ENCODE data around the gene NR2F2.

Gene NR2F2

DNA sequence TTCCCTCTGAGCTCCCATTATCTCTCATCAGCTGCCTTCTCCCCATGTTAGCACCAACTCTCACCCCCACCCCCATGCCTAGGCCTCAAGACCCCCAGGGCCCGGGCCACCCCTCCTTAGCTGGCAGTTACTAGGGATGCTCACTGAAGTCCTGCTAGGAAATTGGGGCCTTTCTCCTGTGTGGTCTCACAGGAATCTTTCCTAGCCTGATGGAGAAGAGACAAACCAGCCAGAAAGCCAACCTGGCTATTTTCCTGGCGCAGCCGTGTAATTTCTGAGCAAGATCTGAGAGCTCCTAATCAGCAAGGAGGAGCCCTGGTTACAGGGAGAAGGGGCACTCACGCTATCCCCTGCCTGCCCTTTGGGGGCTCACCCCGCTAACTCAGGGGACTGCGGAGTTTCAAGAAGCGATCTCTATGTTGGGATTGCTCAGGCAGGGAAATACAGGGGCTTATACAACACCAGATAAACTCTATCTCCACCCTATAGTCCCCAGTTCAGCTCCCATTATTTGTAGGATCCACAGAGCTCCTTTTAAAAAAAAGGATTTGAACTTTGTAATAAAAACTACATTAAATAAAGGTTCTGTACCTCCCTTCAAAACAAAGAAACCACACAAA, 25.2 kb downstream of the NR2F2 start:
- no peak for DNase-seq

DNA sequence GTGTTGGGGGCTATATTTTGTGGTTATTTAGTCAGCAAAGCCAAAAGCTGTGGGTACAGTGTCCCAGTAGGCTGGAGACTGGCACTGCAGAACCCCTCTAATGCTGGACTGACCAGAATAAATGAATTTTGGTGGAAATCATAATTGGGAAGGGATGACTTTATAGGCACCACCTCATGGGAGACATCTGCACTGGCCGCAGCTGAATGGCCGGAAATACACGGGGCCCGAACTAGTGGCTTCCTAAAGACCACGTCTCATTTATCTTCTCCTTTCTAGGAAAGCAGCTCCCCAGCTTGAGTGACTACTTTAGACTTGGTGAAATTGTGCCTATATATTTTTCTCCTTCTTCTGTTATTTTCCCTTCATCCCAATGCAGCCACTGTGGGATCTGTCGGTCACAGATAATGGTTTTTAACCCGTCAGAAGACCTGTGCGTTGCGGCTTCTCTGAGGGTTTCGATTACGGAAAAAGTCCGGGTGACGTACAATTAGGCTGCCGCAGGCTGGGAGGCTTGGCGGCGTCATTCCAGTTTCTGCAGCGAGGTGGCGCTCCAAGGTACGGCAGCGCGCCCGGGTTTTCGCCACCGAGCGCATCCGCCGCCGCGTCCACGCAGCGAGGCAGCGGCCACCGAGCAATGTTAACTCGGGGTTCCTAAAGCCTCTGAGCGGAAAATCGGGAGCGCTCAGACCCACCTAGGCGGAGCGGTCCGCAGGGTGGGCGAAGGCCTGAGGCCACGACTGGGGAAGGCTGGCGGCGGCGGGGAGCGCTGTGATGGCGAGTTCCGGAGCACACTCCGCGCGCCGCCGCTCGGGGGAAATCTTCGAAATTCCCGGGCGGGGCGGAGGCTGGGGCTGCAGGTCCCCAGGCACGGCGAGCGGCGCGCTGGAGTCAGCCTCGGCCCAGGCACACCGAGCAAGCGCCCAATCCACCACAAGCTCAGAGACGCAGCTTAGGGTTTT, 26.3 kb downstream of the NR2F2 start:
- DNase-seq, result no peak

DNA sequence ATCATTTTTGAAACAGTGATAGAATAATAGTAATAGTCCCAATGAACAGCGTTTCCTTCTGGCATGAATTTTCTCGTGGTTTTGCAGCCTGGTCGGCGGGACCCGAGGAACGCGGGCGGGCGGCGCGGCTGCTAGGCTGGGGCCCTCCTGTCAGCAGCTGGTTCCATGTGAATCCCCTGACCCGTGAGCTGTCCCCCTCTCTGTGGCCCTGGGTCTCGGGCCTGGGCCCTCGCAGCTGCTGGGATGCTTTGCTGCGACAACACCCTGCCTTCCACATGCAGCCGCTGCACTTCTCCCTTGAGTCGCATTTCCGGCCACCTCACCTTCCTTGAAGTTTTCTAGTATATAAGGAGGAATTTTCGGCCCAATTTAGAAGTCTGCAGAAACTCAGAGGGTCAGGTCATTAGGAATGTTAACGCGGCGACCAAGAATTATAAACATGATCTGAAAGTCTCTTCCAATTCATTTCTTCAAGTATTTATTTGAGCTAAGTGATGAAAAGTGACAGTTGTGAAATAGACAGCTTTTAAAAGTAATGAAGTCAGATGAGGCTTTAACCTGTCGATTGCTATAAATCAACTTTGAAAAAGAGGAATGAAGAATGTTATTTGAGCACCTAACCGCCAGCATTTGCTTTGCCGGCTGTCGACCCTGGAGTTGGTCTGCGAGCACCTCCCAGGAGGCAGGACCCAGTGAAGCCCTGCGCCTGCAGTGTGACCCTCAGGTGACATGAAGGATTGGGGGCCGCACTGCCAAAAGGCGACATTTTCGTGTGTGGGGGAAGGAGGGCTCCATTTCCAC, 27.7 kb downstream of the NR2F2 start:
- DNase-seq, result no peak

GRCh38 chr15:96358821-96359615, 28.5 kb downstream of the NR2F2 start:
- no peak for DNase-seq

DNA sequence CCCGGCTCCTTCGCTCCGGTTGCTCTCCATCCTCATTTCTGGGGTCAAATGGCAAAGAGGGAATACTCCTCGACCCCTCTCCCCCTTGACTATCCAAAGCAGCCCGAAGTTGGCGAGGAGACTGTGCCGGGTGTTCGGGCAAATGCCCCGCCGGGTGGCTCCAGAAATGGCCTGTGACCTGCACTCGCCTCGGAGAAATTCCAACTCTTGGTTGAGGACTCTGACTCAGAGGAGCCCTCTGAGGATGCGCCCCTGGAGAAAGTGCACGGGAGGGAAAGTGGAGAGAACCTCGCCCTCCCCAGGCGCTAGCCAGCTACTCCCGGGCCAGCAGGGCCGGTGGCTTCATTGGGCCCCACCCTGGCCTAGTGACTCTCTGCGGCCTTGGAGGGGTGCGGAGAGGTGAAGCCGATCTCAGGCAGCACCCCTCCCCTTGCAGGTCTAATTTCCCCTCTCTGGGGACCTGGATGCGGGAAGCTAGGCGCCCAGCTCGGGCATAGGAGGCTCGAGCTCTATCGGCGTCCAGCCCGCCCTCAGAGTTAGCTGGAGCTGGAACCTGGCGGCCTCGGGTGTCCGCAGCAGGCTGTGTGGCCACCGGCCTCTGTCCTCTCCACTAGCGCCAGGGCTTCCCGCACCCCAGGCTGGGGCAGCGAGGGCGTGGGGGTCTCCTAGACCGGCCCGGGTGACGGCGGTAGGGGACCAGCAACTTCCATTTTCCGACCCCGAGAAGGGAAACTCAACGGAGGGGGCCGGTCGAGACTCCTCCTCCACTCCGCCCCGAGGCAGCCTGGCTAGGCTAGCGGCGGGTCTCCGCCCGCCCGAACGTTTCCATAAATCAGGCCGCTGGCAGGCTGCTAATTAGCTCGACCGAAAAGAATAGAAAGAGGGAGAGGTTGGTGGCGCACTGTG, 29.4 kb downstream of the NR2F2 start:
- no peak for DNase-seq

GRCh38 chr15:96360581-96361308, 30.2 kb downstream of the NR2F2 start:
- no peak for DNase-seq

DNA sequence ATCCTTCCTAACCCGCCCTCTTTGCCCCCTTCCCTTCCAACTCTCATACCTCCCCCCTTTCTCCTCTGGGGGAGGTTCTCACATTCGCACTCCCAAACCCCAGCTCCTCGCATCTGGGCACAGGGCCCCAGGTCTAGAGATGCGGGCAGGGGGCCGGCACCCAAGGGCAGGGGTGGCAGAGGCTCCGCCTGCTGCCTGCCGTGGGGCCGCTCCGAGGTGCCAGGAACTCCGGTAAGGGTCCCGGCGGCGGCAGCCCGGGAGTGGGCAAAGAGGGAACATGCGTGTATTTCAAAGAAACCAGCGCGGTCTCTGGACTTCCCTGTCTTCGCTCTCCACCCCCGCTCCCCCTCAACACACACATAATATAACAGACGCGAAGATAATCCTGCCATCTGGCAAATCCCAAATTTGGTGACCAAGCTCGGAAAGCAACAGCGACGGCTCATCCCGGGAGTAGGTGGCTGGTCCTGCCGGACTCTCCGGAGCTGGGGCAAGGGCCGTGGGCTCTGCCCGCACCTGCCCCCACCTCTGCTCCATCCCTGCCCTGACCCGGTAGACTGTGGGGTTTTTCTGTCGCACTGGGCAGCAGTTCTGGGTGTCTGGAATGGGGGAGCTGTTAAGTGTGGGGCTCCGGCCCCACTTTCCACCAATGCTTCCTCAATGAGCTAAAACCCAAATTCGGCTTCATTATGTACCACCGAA, 31.0 kb downstream of the NR2F2 start:
- no peak for DNase-seq

GRCh38 chr15:96362011-96362754, 31.7 kb downstream of the NR2F2 start:
- no peak for DNase-seq

DNA sequence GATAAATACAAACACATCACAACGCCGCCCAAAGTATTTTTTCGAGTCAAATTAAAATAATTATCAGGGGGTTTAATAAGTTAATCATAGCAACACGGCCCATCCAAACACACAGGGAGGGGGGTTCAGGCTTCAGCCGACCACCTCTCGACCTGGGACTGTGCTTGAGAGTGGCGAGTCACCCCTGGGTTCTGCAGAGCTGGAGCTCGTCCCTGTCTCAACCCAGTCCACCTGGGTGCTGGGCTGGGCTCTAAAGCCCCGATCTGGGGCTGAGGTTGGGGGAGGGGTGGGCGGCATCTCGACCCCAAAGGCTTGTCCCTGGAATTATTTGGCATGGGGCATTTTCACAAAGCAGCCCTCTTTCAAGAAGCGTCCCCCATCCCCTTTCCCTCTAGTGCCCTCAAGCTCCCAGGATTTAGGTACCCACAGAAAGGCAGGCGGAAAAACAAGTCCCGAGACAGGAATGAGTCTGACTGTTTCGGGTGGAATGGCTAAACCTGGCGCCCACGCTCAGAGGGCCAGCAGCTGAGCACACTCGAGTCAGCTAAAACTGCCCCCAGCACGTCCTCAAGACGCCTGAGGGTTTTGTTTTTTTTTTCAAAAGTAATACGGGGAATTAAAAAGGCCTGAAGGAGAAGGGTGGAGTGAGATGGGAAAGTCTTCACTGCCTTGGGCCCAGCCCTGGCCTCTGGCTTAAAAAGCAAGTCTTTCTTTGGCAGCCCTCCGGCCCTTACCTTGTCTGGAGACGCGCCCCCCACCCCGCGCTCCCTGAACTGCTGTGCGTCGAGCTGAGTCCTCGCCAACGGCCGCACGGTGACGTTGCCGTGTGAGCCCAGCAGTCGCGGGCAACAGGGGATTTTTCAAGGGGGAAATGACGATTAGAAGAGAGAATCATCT, 32.5 kb downstream of the NR2F2 start:
- DNase-seq, result no peak

DNA sequence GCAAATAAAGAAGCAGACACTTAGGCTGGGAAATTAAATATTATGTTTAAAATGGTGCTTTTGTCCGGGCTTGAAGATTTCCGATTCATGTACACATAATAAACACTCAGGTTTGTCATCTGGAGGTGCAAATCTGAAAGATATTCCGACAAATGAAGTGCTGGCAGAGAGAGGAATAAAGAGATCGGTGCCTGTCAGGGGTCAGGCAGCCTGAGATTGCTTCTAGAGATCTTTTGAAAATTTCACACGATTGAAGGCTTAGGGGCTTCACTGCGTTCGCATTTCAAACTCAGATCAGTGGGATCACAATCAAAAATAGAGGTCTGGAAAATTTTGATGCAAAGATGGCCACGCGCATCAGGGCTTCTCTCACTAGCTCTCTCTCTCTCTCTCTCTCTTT, 33.2 kb downstream of the NR2F2 start:
- DNase-seq, result no peak

- no peak for DNase-seq
Measured at GRCh38 chr15:96365781-96366525, 35.5 kb downstream of the NR2F2 start.

- no peak for DNase-seq
Measured at GRCh38 chr15:96366526-96366877, 36.0 kb downstream of the NR2F2 start.

- no peak for DNase-seq
Measured at GRCh38 chr15:96367311-96368200, 37.1 kb downstream of the NR2F2 start.

GRCh38 chr15:96369351-96369750, 38.9 kb downstream of the NR2F2 start:
- DNase-seq, result no peak

- no peak for DNase-seq
Measured at GRCh38 chr15:96369825-96370621, 39.5 kb downstream of the NR2F2 start.

- DNase-seq, result no peak
Measured at GRCh38 chr15:96372554-96372953, 42.1 kb downstream of the NR2F2 start.

Measured in DMS 273 treated with DMSO at 0.1 percent for 48 hours (cell line).